H1 (cell line): ENCODE data around the gene NR5A2. TPM values are rescaled to one million over a fixed set of nuclear protein-coding genes. Genes with fewer than 3 reads are reported as not detected.

Source experiments
- CTCF ChIA-PET: fragments of 300-600 bp; sonication (Branson Sonifier 250); formaldehyde crosslinking; loops from one replicate; lab custom pipeline; 2021; ENCODE audit not compliant: partially characterized antibody; lab: Charles Lee
- POLR2A ChIA-PET: fragments of 300-600 bp; sonication (Branson Sonifier 250); formaldehyde crosslinking; loops from one replicate; lab custom pipeline; 2021; ENCODE audit warnings: inconsistent platforms; ENCODE audit not compliant: partially characterized antibody; lab: Charles Lee
- DNase-seq, 2 experiments: peaks; one replicate each; pipeline versions ENCODE4 v3.0.0 to v3.0.0-alpha.2; 2010 to 2022; ENCODE audit warnings: low spot score in 2 of 2, low read depth in 1 of 2, mixed read lengths in 1 of 2
- FAIRE-seq: peaks from 2 replicates; lab custom pipeline; 2011; peaks lifted over from hg19 to GRCh38; lab: Jason Lieb, UNC
- H2AFZ ChIP-seq: 2 replicates; pipeline ENCODE4 v1.8.1; 2012; ENCODE audit warnings: low read length, inconsistent platforms
- H2AK5ac ChIP-seq: 2 replicates; pipeline ENCODE4 v1.6.1; 2013; ENCODE audit warnings: low read depth, low read length
- H2BK120ac ChIP-seq: replicated peaks from 2 replicates; pipeline ENCODE3; 2013; ENCODE audit warnings: low read depth, low read length, inconsistent platforms
- H2BK12ac ChIP-seq: 2 replicates; pipeline ENCODE4 v1.6.1; 2013; ENCODE audit warnings: low read depth, low read length
- H2BK15ac ChIP-seq: 2 replicates; pipeline ENCODE4 v1.6.1; 2013; ENCODE audit warnings: low read length
- H2BK20ac ChIP-seq: 2 replicates; pipeline ENCODE4 v1.6.1; 2013; ENCODE audit warnings: low read length
- H2BK5ac ChIP-seq: 2 replicates; pipeline ENCODE4 v1.6.1; 2013; ENCODE audit warnings: low read depth, low read length
- H3K14ac ChIP-seq: 2 replicates; pipeline ENCODE4 v1.6.1; 2013; ENCODE audit warnings: inconsistent platforms; ENCODE audit not compliant: insufficient read length
- H3K18ac ChIP-seq: 2 replicates; pipeline ENCODE4 v1.6.1; 2013; ENCODE audit warnings: low read length; ENCODE audit errors: extremely low read depth
- H3K23ac ChIP-seq: 2 replicates; pipeline ENCODE4 v1.6.1; 2013; ENCODE audit warnings: inconsistent platforms; ENCODE audit not compliant: insufficient read length
- H3K23me2 ChIP-seq: 2 replicates; pipeline ENCODE4 v1.6.1; 2013; ENCODE audit warnings: low read depth, low read length
- H3K27ac ChIP-seq: 2 replicates; pipeline ENCODE4 v1.6.1; 2011; ENCODE audit warnings: low read depth, low read length, inconsistent platforms
- H3K27me3 ChIP-seq, 4 experiments: replicated peaks in 1 of 4; 1 replicate in 1 of 4; 2 replicates in 3 of 4; pipeline versions ENCODE4 v1.6.1 to v1.8.1; 2011 to 2013; ENCODE audit warnings: low read length in 3 of 4, mild to moderate bottlenecking in 3 of 4, inconsistent platforms in 2 of 4, mixed read lengths in 2 of 4, moderate library complexity in 1 of 4; ENCODE audit not compliant: control insufficient read depth in 3 of 4, insufficient read depth in 3 of 4; ENCODE audit errors: extremely low read depth in 1 of 4
- H3K36me3 ChIP-seq, 4 experiments: 2 replicates each; pipeline versions ENCODE4 v1.6.1 to v1.8.1; 2011 to 2013; ENCODE audit warnings: mild to moderate bottlenecking in 4 of 4, low read length in 3 of 4, moderate library complexity in 2 of 4, control low read depth in 1 of 4, inconsistent platforms in 1 of 4; ENCODE audit not compliant: insufficient read depth in 4 of 4, control insufficient read depth in 2 of 4
- H3K4ac ChIP-seq: replicated peaks from 2 replicates; pipeline ENCODE3; 2013; ENCODE audit warnings: low read length, low read depth, mixed read lengths, inconsistent platforms; ENCODE audit not compliant: insufficient read length
- H3K4me1 ChIP-seq, 4 experiments: replicated peaks in 1 of 4; 1 replicate in 1 of 4; 2 replicates in 3 of 4; pipeline versions ENCODE4 v1.6.1 to v1.8.1; 2011 to 2013; ENCODE audit warnings: low read length in 3 of 4, inconsistent platforms in 2 of 4, mixed read lengths in 1 of 4; ENCODE audit not compliant: insufficient read depth in 4 of 4, control insufficient read depth in 3 of 4
- H3K4me2 ChIP-seq, 2 experiments: 2 replicates each; pipeline versions ENCODE4 v1.6.1 to v1.8.1; 2011 to 2013; ENCODE audit warnings: low read depth in 2 of 2, low read length in 2 of 2, control low read depth in 1 of 2, inconsistent platforms in 1 of 2, mild to moderate bottlenecking in 1 of 2; ENCODE audit not compliant: insufficient read depth in 1 of 2
- H3K4me3 ChIP-seq, 4 experiments: fragments of 200-600, 300-600 bp in 1 of 4; sonication (generic), shearing (Covaris generic), sonication (Bioruptor Twin) in 1 of 4; 2 replicates each; pipeline versions ENCODE4 v1.5.1 to v1.8.1; 2011 to 2016; ENCODE audit warnings: low read length in 4 of 4, low read depth in 3 of 4, control low read depth in 2 of 4, inconsistent platforms in 2 of 4, mild to moderate bottlenecking in 2 of 4, mixed read lengths in 1 of 4, moderate library complexity in 1 of 4; ENCODE audit not compliant: insufficient read depth in 2 of 4; ENCODE audit errors: extremely low read depth in 1 of 4
- H3K56ac ChIP-seq: replicated peaks from 2 replicates; pipeline ENCODE3; 2013; ENCODE audit warnings: low read depth, mild to moderate bottlenecking, mixed read lengths, low read length, inconsistent platforms; ENCODE audit not compliant: insufficient read length
- H3K79me1 ChIP-seq: 2 replicates; pipeline ENCODE4 v1.6.1; 2013; ENCODE audit warnings: low read depth, low read length, control low read depth
- H3K79me2 ChIP-seq, 2 experiments: 2 replicates each; pipeline versions ENCODE4 v1.6.1 to v1.8.1; 2012 to 2013; ENCODE audit warnings: low read length in 2 of 2, mild to moderate bottlenecking in 2 of 2, inconsistent platforms in 1 of 2; ENCODE audit not compliant: insufficient read depth in 2 of 2, control insufficient read depth in 1 of 2
- H3K9ac ChIP-seq, 4 experiments: replicated peaks in 1 of 4; 1 replicate in 1 of 4; 2 replicates in 3 of 4; pipeline versions ENCODE4 v1.6.1 to v1.8.1; 2011 to 2013; ENCODE audit warnings: low read depth in 3 of 4, low read length in 3 of 4, control low read depth in 2 of 4, mild to moderate bottlenecking in 2 of 4, moderate library complexity in 2 of 4, inconsistent platforms in 1 of 4; ENCODE audit errors: extremely low read depth in 1 of 4
- H3K9me3 ChIP-seq, 2 experiments: 2 replicates each; pipeline versions ENCODE4 v1.6.1 to v1.8.1; 2012 to 2013; ENCODE audit warnings: mild to moderate bottlenecking in 2 of 2, moderate library complexity in 2 of 2, control low read depth in 1 of 2, inconsistent platforms in 1 of 2, low read depth in 1 of 2, low read length in 1 of 2, mixed read lengths in 1 of 2; ENCODE audit not compliant: insufficient read depth in 2 of 2
- H4K20me1 ChIP-seq, 2 experiments: replicated peaks in 1 of 2; 2 replicates each; pipeline versions ENCODE3 to v1.8.1; 2011 to 2013; ENCODE audit warnings: inconsistent platforms in 2 of 2, low read length in 2 of 2, mild to moderate bottlenecking in 1 of 2; ENCODE audit not compliant: insufficient read depth in 2 of 2, control insufficient read depth in 1 of 2
- H4K5ac ChIP-seq: 2 replicates; pipeline ENCODE4 v1.6.1; 2013; ENCODE audit warnings: low read length, low read depth, mixed read lengths, inconsistent platforms; ENCODE audit not compliant: insufficient read length
- H4K8ac ChIP-seq: 2 replicates; pipeline ENCODE4 v1.8.0; 2013; ENCODE audit warnings: mild to moderate bottlenecking, moderate library complexity, low read length, inconsistent platforms; ENCODE audit not compliant: insufficient read depth; ENCODE audit errors: extremely low read depth
- H4K91ac ChIP-seq: replicated peaks from 2 replicates; pipeline ENCODE3; 2013; ENCODE audit warnings: low read length, mixed read lengths, inconsistent platforms; ENCODE audit not compliant: insufficient read length
- CEBPB ChIP-seq: IDR thresholded peaks from 2 replicates; pipeline ENCODE4 v1.6.1; 2012; ENCODE audit warnings: low read depth, low read length
- CHD1 ChIP-seq: IDR thresholded peaks from 2 replicates; pipeline ENCODE4 v1.6.1; 2012; ENCODE audit warnings: low read depth, low read length, improper control_type of control experiment
- CTBP2 ChIP-seq: IDR thresholded peaks from 2 replicates; pipeline ENCODE4 v1.7.0; 2011; ENCODE audit warnings: borderline replicate concordance, mild to moderate bottlenecking, moderate library complexity, mixed read lengths, low read length; ENCODE audit not compliant: insufficient read depth, insufficient read length
- GTF2F1 ChIP-seq: IDR thresholded peaks from 2 replicates; pipeline ENCODE4 v1.6.1; 2012; ENCODE audit warnings: low read depth, low read length, improper control_type of control experiment, borderline replicate concordance
- JUN ChIP-seq: IDR thresholded peaks from 2 replicates; pipeline ENCODE4 v1.6.1; 2011; ENCODE audit warnings: low read depth, mild to moderate bottlenecking, improper control_type of control experiment, low read length
- KDM4A ChIP-seq: IDR thresholded peaks from one replicate; pipeline ENCODE4 v1.7.1; 2012; ENCODE audit warnings: low read depth, mild to moderate bottlenecking, moderate library complexity, low read length, inconsistent platforms; ENCODE audit not compliant: severe bottlenecking
- RBBP5 ChIP-seq: IDR thresholded peaks from 2 replicates; pipeline ENCODE4 v1.7.1; 2012; ENCODE audit warnings: low read depth, mild to moderate bottlenecking, inconsistent platforms, low read length, moderate library complexity, borderline replicate concordance
- TCF12 ChIP-seq: IDR thresholded peaks from 2 replicates; pipeline ENCODE4 v1.6.1; 2011; ENCODE audit warnings: low read depth, mild to moderate bottlenecking, low read length
- WGBS, 2 experiments: shearing (Covaris generic) in 1 of 2; methylation state at CpG; one replicate each; pipeline versions ENCODE4 v1.1.6 to v1.1.7; 2013 to 2015; ENCODE audit warnings: low lambda C conversion rate in 2 of 2, mixed read lengths in 2 of 2, inconsistent platforms in 1 of 2, low coverage in 1 of 2, missing lambda C conversion rate in 1 of 2; ENCODE audit not compliant: insufficient replicate concordance in 2 of 2, insufficient coverage in 1 of 2, insufficient read length in 1 of 2; ENCODE audit errors: extremely low coverage in 1 of 2, missing lambda C conversion rate in 1 of 2; 5-methylcytosine and 5-hydroxymethylcytosine counted together
- polyA plus RNA-seq, 7 experiments: library from polyadenylated mRNA; depleted of rRNA in 3 of 7; stranded (reverse) in 5 of 7; unstranded in 2 of 7; fragments of >200 nt in 5 of 7; fragments of 200-250 nt in 2 of 7; gene quantifications; 1 replicate in 5 of 7; 2 replicates in 1 of 7; 4 replicates in 1 of 7; pipeline versions ENCODE4 v1.2.1 to v1.2.3, GENCODE V29; 2011 to 2013; ENCODE audit warnings: missing spikeins in 2 of 7, mixed read lengths in 2 of 7
- total RNA-seq: library from RNA; stranded (reverse); fragmentation: NEBNext Ultra II Directional; extraction: Animal tissue kit (Norgen Biotek cat#: 25700); gene quantifications from 2 replicates; pipeline ENCODE4 v1.2.1, GENCODE V29; 2021
- TF ChIP-seq, protein P1 (sequence below): IDR thresholded peaks from 2 replicates; pipeline ENCODE4 v1.6.1; 2011; ENCODE audit warnings: low read depth, mild to moderate bottlenecking, low read length; ENCODE audit not compliant: insufficient read depth
- TF ChIP-seq, protein P2 (sequence below): IDR thresholded peaks from 2 replicates; pipeline ENCODE4 v1.6.1; 2012; ENCODE audit warnings: inconsistent platforms
- TF ChIP-seq, protein P3 (sequence below), 3 experiments: IDR thresholded peaks; 1 replicate in 2 of 3; 2 replicates in 1 of 3; pipeline versions ENCODE4 v1.5.1 to v1.6.1; 2011; ENCODE audit warnings: low read length in 3 of 3, mild to moderate bottlenecking in 3 of 3, inconsistent platforms in 2 of 3, low read depth in 1 of 3, moderate library complexity in 1 of 3; ENCODE audit not compliant: insufficient read depth in 1 of 3; ENCODE audit errors: control extremely low read depth in 1 of 3

Gene NR5A2
- total and polyA plus RNA-seq, 2 of the 8 experiments (the other 6 are each of a cell fraction or from before 2014, with no cell fraction given) = 1.7 to 11.6 TPM

DNA sequence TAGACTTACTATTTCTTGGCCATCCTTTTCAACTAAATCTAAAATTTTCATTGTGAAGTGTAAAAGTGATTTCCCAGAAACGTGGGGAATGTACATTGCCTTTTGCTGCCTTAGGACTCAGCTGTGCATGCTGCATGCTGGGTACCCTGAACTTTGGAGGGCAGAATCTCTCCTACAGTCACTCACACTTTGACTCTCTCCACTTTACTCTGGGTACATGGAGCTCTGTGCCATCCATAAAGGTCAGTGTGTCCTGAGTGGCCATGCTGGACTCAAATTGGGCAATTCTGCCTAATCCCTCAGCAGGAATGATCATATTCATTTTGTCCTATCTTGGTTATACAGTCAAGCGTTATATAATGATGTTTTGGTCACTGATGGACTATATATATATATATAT, 105.6 kb downstream of the NR5A2 start:
- H3K4me1 ChIP-seq = peaks cover 0 to 9% (median under 1%) of the 10 kb centered on the region in 4 experiments; a peak in 4 of 7 replicates
- no peak overlapping the region for H2AFZ ChIP-seq
- TF ChIP-seq, protein P1, sequence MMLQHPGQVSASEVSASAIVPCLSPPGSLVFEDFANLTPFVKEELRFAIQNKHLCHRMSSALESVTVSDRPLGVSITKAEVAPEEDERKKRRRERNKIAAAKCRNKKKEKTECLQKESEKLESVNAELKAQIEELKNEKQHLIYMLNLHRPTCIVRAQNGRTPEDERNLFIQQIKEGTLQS = no peak
- TF ChIP-seq JUN (no peak), TCF12 (no peak), KDM4A (no peak), CTBP2 (no peak), RBBP5 (no peak), CHD1 (no peak), GTF2F1 (no peak), CEBPB (no peak)
- TF ChIP-seq, protein P2, sequence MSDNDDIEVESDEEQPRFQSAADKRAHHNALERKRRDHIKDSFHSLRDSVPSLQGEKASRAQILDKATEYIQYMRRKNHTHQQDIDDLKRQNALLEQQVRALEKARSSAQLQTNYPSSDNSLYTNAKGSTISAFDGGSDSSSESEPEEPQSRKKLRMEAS = no peak
- TF ChIP-seq, protein P3, sequence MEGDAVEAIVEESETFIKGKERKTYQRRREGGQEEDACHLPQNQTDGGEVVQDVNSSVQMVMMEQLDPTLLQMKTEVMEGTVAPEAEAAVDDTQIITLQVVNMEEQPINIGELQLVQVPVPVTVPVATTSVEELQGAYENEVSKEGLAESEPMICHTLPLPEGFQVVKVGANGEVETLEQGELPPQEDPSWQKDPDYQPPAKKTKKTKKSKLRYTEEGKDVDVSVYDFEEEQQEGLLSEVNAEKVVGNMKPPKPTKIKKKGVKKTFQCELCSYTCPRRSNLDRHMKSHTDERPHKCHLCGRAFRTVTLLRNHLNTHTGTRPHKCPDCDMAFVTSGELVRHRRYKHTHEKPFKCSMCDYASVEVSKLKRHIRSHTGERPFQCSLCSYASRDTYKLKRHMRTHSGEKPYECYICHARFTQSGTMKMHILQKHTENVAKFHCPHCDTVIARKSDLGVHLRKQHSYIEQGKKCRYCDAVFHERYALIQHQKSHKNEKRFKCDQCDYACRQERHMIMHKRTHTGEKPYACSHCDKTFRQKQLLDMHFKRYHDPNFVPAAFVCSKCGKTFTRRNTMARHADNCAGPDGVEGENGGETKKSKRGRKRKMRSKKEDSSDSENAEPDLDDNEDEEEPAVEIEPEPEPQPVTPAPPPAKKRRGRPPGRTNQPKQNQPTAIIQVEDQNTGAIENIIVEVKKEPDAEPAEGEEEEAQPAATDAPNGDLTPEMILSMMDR (IDR thresholded peaks at IDR 0.05; ENCODE audit: control extremely low read depth in 1 of 3, insufficient read depth in 1 of 3, low read depth in 1 of 3, low read length in 3 of 3) = no peak
- no peak overlapping the region for H3K4ac ChIP-seq
- no peak overlapping the region for H4K8ac ChIP-seq
- no peaks in the 10 kb centered on the region for H3K23me2 ChIP-seq
- H3K79me1 ChIP-seq = no peaks in the 10 kb centered on the region
- H2BK12ac ChIP-seq = no peak overlapping the region
- no peaks in the 10 kb centered on the region for H3K9me3 ChIP-seq
- H3K79me2 ChIP-seq = no peaks in the 10 kb centered on the region
- H3K4me3 ChIP-seq = no peak overlapping the region
- no peak overlapping the region for H4K91ac ChIP-seq
- H4K5ac ChIP-seq = no peak overlapping the region
- H3K56ac ChIP-seq = no peak overlapping the region
- no peak overlapping the region for H3K9ac ChIP-seq
- H2BK120ac ChIP-seq = no peak overlapping the region
- 83% methylated on average over 2 of the region's 2 CpGs; no CpG with 5 or more reads in 1 of the 2 experiments for WGBS, 2 experiments
- no peak overlapping the region for H3K27ac ChIP-seq
- H2BK15ac ChIP-seq = no peak overlapping the region
- no peak overlapping the region for H3K18ac ChIP-seq
- no peak overlapping the region for H2BK20ac ChIP-seq
- no peak overlapping the region for H3K23ac ChIP-seq
- H3K27me3 ChIP-seq = no peaks in the 10 kb centered on the region
- no peaks in the 10 kb centered on the region for H4K20me1 ChIP-seq
- H3K14ac ChIP-seq = no peak overlapping the region
- no peaks in the 10 kb centered on the region for H3K36me3 ChIP-seq
- CTCF ChIA-PET = interaction anchor here (0.7 to 1.1 kb wide), 4 partner anchors 10 to 448 kb away, joined by 3 to 4 read pairs (median 4); no protein-coding TSS in a partner anchor
- POLR2A ChIA-PET = no interaction called here
- H3K4me2 ChIP-seq = no peak overlapping the region
- H2BK5ac ChIP-seq = no peak overlapping the region
- H2AK5ac ChIP-seq = no peak overlapping the region
- DNase-seq (no peak), FAIRE-seq (no peak)
